IPS-18c (cell line): ENCODE results near the gene MSTO1.
"Not testable (repeated sequence)": the region's sequence is repeated elsewhere in the genome, so short reads cannot be mapped to it uniquely, and the experiment has no call there.

Experiments used
- H3K4me3 ChIP-seq: 2 replicates; pipeline ENCODE4 v1.7.0; 2013; ENCODE audit warnings: low read depth, mild to moderate bottlenecking, low read length, moderate library complexity; ENCODE audit not compliant: insufficient read depth
- H3K9me3 ChIP-seq: one replicate; pipeline ENCODE4 v1.6.1; 2013; ENCODE audit warnings: mild to moderate bottlenecking, low read length, moderate library complexity; ENCODE audit not compliant: control insufficient read depth, insufficient read depth

Gene MSTO1

GRCh38 chr1:155599828-155600572, 10.0 kb upstream of the MSTO1 start:
- H3K4me3 ChIP-seq, H3K9me3 ChIP-seq: not testable (repeated sequence)

- H3K9me3 ChIP-seq, result no peaks in the 10 kb centered on the region
Observed at GRCh38 chr1:155607708-155608107, 2.3 kb upstream of the MSTO1 start.

DNA sequence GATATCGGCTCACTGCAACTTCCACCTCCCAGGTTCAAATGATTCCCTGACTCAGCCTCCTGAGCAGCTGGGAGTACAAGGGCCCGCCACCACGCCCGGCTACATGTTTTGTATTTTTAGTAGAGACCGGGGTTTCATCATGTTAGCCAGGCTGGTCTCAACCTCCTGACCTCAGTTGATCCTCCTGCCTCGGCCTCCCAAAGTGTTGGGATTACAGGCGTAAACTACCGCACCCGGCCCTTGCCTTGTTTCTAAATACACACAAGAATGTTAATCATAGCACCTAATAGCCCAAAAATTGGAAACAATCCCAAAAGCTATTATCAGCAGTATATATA, 1.2 kb upstream of the MSTO1 start:
- Histone ChIP-seq H3K9me3 (no peaks in the 10 kb centered on the region), H3K4me3 (no peak overlapping the region)

More at GRCh38 chr1:155607708-155608107, 2.3 kb upstream of the MSTO1 start:
- H3K4me3 ChIP-seq, result no peak overlapping the region

DNA sequence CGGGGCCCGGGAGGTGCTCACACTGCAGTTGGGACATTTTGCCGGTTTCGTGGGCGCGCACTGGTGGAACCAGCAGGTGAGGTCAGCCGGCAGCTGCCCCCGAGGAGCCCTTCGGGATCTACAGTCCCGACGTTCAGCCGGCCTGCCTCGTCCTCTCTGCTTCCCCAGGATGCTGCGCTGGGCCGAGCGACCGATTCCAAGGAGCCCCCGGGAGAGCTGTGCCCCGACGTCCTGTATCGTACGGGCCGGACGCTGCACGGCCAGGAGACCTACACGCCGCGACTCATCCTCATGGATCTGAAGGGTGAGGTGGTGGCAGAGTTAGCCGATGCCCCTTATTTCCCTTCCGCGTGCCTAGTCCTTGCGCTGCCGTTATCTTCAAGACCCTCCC, 234 bp downstream of the MSTO1 start:
- not testable (repeated sequence) for H3K9me3 ChIP-seq
- H3K4me3 ChIP-seq, result peak overlapping the region; percentile 63; the same call in 1 of the 2 replicates

DNA sequence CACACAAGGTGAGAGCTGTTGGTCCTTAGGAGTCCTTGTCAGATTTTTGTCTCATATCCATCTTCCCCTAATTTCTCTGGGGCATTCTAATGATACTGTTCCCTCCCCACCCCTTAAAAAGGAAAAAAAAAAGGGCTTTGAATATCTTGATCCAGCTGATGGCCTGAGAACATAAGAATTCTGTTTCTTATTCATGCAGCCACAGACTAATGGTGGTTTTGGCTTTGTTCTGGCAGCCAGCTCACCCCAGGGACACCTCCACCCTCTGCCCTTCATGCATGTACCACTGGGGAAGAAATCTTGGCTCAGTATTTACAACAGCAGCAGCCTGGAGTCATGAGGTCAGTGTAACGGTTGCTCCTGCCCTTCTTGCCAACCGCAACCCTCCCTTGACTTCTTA, 3.2 kb downstream of the MSTO1 start:
- H3K9me3 ChIP-seq, result not testable (repeated sequence)

GRCh38 chr1:155622191-155622590, 12.2 kb downstream of the MSTO1 start:
- Histone ChIP-seq H3K4me3 (no peak overlapping the region), H3K9me3 (peaks cover 4% of the 10 kb centered on the region)

More for the DNA sequence above, 3.2 kb downstream of the MSTO1 start:
- H3K4me3 ChIP-seq, result not testable (repeated sequence)

- H3K9me3 ChIP-seq, result peaks cover 4% of the 10 kb centered on the region
- H3K4me3 ChIP-seq, result no peak overlapping the region
Observed at GRCh38 chr1:155623357-155623756, 13.3 kb downstream of the MSTO1 start.

DNA sequence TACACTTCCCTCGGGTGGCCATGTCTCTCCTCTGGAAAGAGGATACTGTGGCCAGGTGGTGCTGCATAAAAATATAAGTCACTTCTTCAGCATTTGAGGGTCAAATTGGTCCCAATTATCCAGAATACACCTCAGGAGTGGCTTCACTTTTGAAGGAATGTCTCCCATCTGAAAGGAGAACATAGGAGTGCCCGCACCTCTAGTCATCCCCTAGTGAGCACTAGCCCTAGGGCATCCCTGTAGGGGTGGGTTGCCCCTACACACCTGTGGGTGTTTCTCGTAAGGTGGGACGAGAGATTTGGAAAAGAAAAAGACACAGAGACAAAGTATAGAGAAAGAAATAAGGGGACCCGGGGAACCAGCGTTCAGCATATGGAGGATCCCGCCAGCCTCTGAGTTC, 16.4 kb downstream of the MSTO1 start:
- H3K4me3 ChIP-seq, H3K9me3 ChIP-seq: not testable (repeated sequence)

DNA sequence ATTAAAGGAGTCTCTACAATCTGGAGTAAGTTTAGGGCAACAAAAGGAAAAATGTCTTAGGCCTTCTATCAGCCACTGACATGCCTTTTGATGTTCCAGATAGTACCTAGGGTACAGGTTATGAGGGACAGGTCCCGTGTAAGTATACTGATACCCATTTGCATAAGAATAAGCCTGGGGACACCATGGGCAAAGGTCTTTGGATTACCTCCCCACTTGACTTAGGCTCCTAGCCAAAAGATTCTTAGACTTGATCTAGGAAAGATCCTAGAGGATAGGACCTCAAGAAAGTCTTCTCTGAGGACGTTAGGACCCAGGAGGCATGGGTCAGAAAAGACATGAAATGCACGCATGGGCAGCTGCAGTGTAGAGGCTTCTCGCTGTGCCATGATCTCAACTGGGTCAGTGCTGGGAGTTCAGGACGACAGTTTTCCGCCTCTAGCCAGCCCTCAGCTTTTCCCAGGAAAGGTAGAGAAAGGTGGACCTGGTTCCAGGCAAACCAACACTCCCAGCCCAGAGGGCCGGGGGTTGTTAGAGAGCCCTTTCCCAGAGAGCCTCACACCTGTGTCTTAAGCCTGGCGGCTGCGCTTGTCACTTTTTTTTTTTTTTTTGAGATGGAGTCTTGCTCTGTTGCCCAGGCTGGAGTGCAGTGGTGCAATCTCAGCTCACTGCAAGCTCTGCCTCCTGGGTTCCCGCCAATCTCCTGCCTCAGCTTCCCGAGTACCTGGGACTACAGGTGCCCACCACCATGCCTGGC, 26.6 kb downstream of the MSTO1 start:
- Histone ChIP-seq H3K9me3 (peaks cover 3% of the 10 kb centered on the region), H3K4me3 (no peak overlapping the region)

- H3K9me3 ChIP-seq, result peaks cover 14% of the 10 kb centered on the region
- no peak overlapping the region for H3K4me3 ChIP-seq
Observed at GRCh38 chr1:155640367-155640766, 30.3 kb downstream of the MSTO1 start.

DNA sequence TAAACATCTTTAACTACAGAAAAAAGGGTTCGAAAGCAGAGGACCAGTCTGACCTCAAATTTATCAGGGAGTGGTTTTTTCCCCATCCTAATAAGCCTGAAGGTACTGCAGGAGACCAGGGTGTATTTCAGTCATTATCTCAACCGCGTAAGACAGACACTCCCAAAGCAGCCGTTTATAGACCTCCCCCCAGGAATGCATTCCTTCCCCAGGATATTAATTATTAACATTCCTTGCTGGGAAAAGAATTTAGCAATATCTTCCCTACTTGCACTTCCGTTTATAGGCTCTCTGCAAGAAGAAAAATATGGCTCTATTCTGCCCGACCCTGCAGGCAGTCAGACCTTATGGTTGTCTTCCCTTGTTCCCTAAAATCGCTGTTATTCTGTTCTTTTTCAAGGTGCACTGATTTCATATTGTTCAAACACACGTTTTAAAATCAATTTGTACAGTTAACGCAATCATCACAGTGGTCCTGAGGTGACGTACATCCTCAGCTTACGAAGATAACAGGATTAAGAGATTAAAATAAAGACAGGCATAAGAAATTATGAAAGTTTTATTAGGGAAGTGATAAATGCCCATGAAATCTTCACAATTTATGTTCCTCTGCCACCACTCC, 32.7 kb downstream of the MSTO1 start:
- H3K9me3 ChIP-seq, result peaks cover 14% of the 10 kb centered on the region

DNA sequence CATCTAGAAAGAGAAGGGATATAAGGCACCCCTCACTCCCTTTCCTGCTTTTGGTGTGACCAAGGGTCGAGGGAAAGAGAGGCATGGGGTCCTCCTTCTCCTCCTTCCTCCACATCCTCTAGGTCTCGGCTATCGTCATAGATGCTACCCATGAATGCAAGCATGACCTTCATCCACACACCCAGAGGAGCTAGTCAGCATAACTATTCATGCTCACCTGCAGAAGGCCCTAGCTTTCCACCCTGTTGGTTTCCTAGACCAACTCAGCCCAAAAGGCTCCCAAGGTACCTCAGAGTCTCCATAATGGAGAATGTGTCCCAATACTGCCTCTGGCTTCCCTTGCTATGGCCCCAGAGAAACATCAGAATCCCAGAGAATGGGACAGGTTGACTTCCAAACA, 33.2 kb downstream of the MSTO1 start:
- Histone ChIP-seq H3K9me3 (peaks cover 14% of the 10 kb centered on the region), H3K4me3 (no peak overlapping the region)

More for the DNA sequence above, 32.7 kb downstream of the MSTO1 start:
- not testable (repeated sequence) for H3K4me3 ChIP-seq

DNA sequence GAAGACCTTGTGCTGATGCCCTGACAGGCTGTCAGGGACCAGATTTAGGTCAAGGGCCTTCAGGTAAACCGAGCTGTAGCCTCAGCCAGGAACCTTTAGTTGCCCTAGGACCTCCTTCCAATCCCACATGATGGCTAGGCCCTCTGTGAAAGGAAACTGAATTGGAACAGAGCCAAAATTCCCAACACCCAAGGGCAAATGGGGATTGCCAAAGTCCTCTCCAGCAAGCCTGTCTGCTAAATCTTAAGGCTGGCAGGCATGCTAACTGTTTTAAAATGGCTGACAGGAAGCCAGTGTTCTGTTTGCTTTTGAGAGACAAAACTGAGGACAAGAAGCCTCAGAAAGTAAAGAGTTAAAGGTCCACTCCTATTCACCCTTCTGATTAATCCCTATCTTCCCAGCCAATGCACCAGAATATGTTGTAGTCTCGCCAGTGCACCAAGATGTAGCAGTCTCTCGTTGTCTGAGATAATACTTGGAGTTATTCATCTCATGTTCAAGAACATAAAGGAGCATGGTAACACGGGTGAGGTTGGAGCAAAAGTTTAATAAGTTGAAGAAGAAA, 35.1 kb downstream of the MSTO1 start:
- Histone ChIP-seq H3K4me3 (no peak overlapping the region), H3K9me3 (peaks cover 14% of the 10 kb centered on the region)

- H3K9me3 ChIP-seq, result peaks cover 14% of the 10 kb centered on the region
- H3K4me3 ChIP-seq, result no peak overlapping the region
Observed at GRCh38 chr1:155645648-155646047, 35.6 kb downstream of the MSTO1 start.

DNA sequence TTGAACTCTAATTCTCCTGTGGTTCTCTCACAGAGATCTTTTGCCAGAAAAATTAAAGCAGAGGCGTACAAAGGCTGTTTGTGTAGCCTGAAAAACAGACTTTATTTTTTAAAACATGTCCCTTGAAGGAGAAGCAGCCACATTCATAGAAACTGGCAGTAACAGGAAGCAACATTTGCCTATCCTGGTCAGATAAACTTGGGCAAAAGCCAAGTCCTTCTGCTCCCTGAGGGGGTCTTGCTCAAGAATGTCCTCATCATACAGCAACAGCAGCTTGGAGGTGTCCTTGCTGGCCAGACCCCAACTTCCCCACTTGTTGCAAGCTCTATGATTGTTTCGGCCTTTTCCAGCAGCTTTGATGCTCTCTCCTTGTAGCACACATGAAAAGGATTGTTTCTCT, 36.3 kb downstream of the MSTO1 start:
- Histone ChIP-seq H3K4me3 (no peak overlapping the region), H3K9me3 (peaks cover 14% of the 10 kb centered on the region)

DNA sequence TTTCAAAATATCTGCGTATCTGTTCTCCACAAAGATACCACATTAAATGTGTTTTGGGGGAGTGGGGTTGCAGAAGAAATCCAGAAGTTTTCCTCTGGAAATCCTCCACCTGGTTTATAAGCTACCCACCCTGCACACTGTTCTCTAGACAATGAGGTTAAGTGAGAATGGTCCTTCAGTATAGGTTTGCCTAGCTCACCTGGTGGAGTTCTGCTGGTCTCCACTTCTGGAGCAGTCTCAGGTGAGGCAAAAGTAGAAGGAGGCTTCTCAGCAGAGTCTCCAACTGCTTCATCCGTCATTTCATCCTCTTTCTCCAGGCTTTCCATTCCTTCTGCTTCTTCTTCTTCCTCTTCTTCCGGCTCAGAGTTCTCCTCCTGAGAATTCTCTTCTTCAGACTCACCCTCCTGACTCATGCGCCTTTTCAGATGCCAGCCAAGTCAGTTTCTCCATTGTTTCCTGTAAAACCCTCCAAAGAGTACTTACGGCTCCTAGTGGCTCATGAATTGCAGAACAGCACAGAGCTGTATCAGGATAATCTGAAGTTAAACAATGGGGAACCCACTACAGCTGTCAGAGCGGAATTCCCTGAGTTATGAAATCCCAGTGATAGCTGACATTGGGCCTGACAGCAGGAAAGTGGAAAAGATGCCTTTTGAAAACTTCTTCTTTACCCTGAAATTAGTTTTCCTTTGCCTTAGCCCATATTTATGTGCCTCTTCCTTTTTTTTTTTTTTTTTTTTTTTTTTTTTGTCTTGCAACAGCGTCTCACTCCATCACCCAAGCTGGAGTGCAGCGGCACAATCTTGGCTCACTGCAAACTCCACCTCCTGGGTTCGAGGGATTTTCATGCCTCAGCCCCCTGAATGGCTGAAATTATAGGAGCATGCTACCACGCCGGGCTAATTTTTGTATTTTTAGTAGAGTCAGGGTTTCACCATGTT, 38.5 kb downstream of the MSTO1 start:
- Histone ChIP-seq H3K4me3 (no peak overlapping the region), H3K9me3 (peaks cover 3% of the 10 kb centered on the region)

GRCh38 chr1:155649676-155650075, 39.7 kb downstream of the MSTO1 start:
- Histone ChIP-seq H3K9me3 (no peaks in the 10 kb centered on the region), H3K4me3 (no peak overlapping the region)
